GM19455 (cell line): ENCODE measurements around the gene KL.

Experiments
- ATAC-seq: cut with Tn5 transposase; IDR thresholded peaks from one replicate; pipeline ENCODE4 v1.9.1; 2021; ENCODE audit not compliant: unreplicated experiment

KL gene

GRCh38 chr13:33003458-33004019, 12.7 kb upstream of the KL start:
- no peak for ATAC-seq

- no peak for ATAC-seq
Observed at GRCh38 chr13:33004511-33004910, 11.7 kb upstream of the KL start.

GRCh38 chr13:33006134-33006533, 10.1 kb upstream of the KL start:
- no peak for ATAC-seq

GRCh38 chr13:33006638-33007037, 9.6 kb upstream of the KL start:
- ATAC-seq, result no peak

GRCh38 chr13:33007237-33007636, 9.0 kb upstream of the KL start:
- no peak for ATAC-seq

GRCh38 chr13:33007950-33008349, 8.3 kb upstream of the KL start:
- ATAC-seq, result no peak

GRCh38 chr13:33008946-33009722, 7.1 kb upstream of the KL start:
- ATAC-seq, result no peak

- ATAC-seq, result no peak
Observed at GRCh38 chr13:33011828-33012470, 4.3 kb upstream of the KL start.

GRCh38 chr13:33014291-33014690, 1.9 kb upstream of the KL start:
- ATAC-seq, result no peak

- ATAC-seq, result no peak
Observed at GRCh38 chr13:33015241-33015668, 968 bp upstream of the KL start.

GRCh38 chr13:33015791-33016323, 366 bp upstream of the KL start:
- ATAC-seq, result no peak

GRCh38 chr13:33017323-33017929, 1.2 kb downstream of the KL start:
- ATAC-seq, result peak; percentile 66

- ATAC-seq, result no peak
Observed at GRCh38 chr13:33018886-33019285, 2.7 kb downstream of the KL start.

- ATAC-seq, result no peak
Observed at GRCh38 chr13:33022986-33023385, 6.8 kb downstream of the KL start.

GRCh38 chr13:33025220-33025744, 9.1 kb downstream of the KL start:
- no peak for ATAC-seq

GRCh38 chr13:33026489-33027152, 10.4 kb downstream of the KL start:
- no peak for ATAC-seq

GRCh38 chr13:33028620-33029019, 12.4 kb downstream of the KL start:
- ATAC-seq, result no peak

GRCh38 chr13:33031277-33031676, 15.1 kb downstream of the KL start:
- no peak for ATAC-seq

- no peak for ATAC-seq
Observed at GRCh38 chr13:33032037-33032625, 15.9 kb downstream of the KL start.

- ATAC-seq, result no peak
Observed at GRCh38 chr13:33033051-33033812, 17.0 kb downstream of the KL start.
